A673 (cell line): ENCODE results near the gene SYTL4. TPM values are rescaled to one million over a fixed set of nuclear protein-coding genes. Genes with fewer than 3 reads are reported as not detected.

Source experiments
- BruUV-seq: library from RNA; stranded (reverse); fragments of 400-500 nt; replicated peaks from 2 replicates; lab custom pipeline; 2021; lab: Mats Ljungman, UMichigan
- CTCF ChIA-PET: fragments of 300-600 bp; sonication (Branson Sonifier 250); formaldehyde crosslinking; loops from one replicate; lab custom pipeline; 2022; ENCODE audit warnings: antibody characterized with exemption; lab: Charles Lee
- POLR2A ChIA-PET: fragments of 300-600 bp; sonication (Branson Sonifier 250); formaldehyde crosslinking; loops from one replicate; lab custom pipeline; 2022; ENCODE audit warnings: antibody characterized with exemption; ENCODE audit not compliant: low non-redundant PET; lab: Charles Lee
- DNase-seq: peaks from one replicate; pipeline ENCODE4 v3.0.0-alpha.2; 2015; ENCODE audit warnings: low spot score
- H3K27ac ChIP-seq: fragments of 200-600 bp; sonication (generic); 2 replicates; pipeline ENCODE4 v1.5.1; 2016; ENCODE audit warnings: mixed run types, low read depth, mild to moderate bottlenecking, mixed read lengths, antibody characterized with exemption, low read length; ENCODE audit not compliant: poor library complexity, severe bottlenecking
- H3K27me3 ChIP-seq: fragments of 200-600 bp; sonication (generic); replicated peaks from 2 replicates; pipeline ENCODE4 v1.6.1; 2017; ENCODE audit warnings: mixed run types, low read depth, mild to moderate bottlenecking, mixed read lengths, antibody characterized with exemption, low read length; ENCODE audit not compliant: insufficient read depth, poor library complexity
- H3K36me3 ChIP-seq: fragments of 200-600 bp; sonication (generic); 2 replicates; pipeline ENCODE4 v1.6.1; 2016; ENCODE audit warnings: mixed run types, mild to moderate bottlenecking, mixed read lengths, antibody characterized with exemption, low read length; ENCODE audit not compliant: insufficient read depth, poor library complexity, severe bottlenecking
- H3K4me1 ChIP-seq: fragments of 200-600 bp; sonication (generic); 2 replicates; pipeline ENCODE4 v1.6.1; 2017; ENCODE audit warnings: mixed run types, mild to moderate bottlenecking, mixed read lengths, antibody characterized with exemption, low read length; ENCODE audit not compliant: insufficient read depth, poor library complexity, severe bottlenecking
- H3K4me3 ChIP-seq: fragments of 200-600 bp; sonication (generic); 2 replicates; pipeline ENCODE4 v1.5.1; 2016; ENCODE audit warnings: low read depth, mixed run types, mild to moderate bottlenecking, mixed read lengths, low read length; ENCODE audit not compliant: poor library complexity, severe bottlenecking
- H3K9me3 ChIP-seq: fragments of 200-600 bp; sonication (generic); 2 replicates; pipeline ENCODE4 v1.6.1; 2016; ENCODE audit warnings: mixed run types, low read depth, mild to moderate bottlenecking, mixed read lengths, antibody characterized with exemption, low read length; ENCODE audit not compliant: poor library complexity, severe bottlenecking
- EZH2 ChIP-seq: fragments of 200-600 bp; sonication (generic); IDR thresholded peaks from 2 replicates; pipeline ENCODE4 v1.6.1; 2017; ENCODE audit warnings: borderline replicate concordance, low read depth, mild to moderate bottlenecking, mixed read lengths, antibody characterized with exemption, low read length; ENCODE audit not compliant: poor library complexity, severe bottlenecking
- intact Hi-C: fragments of 100-400 bp; cut with micrococcal nuclease; formaldehyde crosslinking; loops from one replicate; pipeline ENCODE4 v1.10.0; 2022; ENCODE audit not compliant: unreplicated experiment
- total RNA-seq: library from RNA; stranded (reverse); gene quantifications from 2 replicates; pipeline ENCODE4 v1.2.3, GENCODE V29; 2021
- TF ChIP-seq, protein P1 (sequence below): fragments of 300-800, 200-600 bp; sonication (generic); conservative IDR thresholded peaks from 2 replicates; pipeline ENCODE4 v1.5.1; 2017; ENCODE audit warnings: low read depth, mild to moderate bottlenecking, antibody characterized with exemption, low read length, moderate library complexity, mixed read lengths

SYTL4 gene
- total RNA-seq, 1 experiment from 2014 or later, result 2.3 TPM

- ChIA-PET POLR2A (no interaction called here), CTCF (interaction anchor here (1.6 kb wide), 1 partner anchor 95 kb away, joined by 4 read pairs; no protein-coding TSS in a partner anchor)
- no peak for TF ChIP-seq EZH2
- TF ChIP-seq, protein P1, sequence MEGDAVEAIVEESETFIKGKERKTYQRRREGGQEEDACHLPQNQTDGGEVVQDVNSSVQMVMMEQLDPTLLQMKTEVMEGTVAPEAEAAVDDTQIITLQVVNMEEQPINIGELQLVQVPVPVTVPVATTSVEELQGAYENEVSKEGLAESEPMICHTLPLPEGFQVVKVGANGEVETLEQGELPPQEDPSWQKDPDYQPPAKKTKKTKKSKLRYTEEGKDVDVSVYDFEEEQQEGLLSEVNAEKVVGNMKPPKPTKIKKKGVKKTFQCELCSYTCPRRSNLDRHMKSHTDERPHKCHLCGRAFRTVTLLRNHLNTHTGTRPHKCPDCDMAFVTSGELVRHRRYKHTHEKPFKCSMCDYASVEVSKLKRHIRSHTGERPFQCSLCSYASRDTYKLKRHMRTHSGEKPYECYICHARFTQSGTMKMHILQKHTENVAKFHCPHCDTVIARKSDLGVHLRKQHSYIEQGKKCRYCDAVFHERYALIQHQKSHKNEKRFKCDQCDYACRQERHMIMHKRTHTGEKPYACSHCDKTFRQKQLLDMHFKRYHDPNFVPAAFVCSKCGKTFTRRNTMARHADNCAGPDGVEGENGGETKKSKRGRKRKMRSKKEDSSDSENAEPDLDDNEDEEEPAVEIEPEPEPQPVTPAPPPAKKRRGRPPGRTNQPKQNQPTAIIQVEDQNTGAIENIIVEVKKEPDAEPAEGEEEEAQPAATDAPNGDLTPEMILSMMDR, result no peak
- H3K27me3 ChIP-seq, result no peaks in the 10 kb centered on the region
- no TSS peak for BruUV-seq
- no peak for DNase-seq
- intact Hi-C loops, result loop anchor here (5.0 kb wide), 1 partner anchor 614 kb away; no protein-coding TSS in a partner anchor
- no peaks in the 10 kb centered on the region for H3K36me3 ChIP-seq
- no peak overlapping the region for H3K4me3 ChIP-seq
- no peaks in the 10 kb centered on the region for H3K9me3 ChIP-seq
- H3K4me1 ChIP-seq, result no peaks in the 10 kb centered on the region
- H3K27ac ChIP-seq, result no peak overlapping the region
Observed at GRCh38 chrX:100673397-100673953, 58.4 kb downstream of the SYTL4 start.

DNA sequence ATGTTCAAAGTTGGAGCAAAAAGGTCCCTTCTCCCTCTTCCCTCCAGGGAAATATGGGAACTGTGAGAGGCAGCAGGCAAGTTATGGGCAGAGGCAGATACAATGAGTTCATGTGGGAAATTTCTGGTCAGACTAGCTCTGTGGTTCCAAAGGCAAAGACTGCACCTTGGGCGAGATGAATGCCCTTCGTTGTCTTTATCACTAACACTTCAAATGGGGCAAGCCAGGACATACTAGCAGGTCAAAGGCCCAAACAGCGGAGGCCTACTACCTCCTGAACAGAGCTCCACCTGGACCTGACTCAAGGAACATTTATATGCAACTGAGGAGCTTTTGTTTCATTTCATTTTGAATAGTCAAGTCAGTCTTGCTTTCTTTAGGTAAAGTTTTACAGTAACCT is 59.0 kb downstream of the SYTL4 start:
- POLR2A ChIA-PET, result no interaction called here
- DNase-seq, result no peak
- Histone ChIP-seq H3K27me3 (no peaks in the 10 kb centered on the region), H3K4me3 (no peak overlapping the region), H3K36me3 (no peaks in the 10 kb centered on the region), H3K4me1 (no peaks in the 10 kb centered on the region), H3K9me3 (no peaks in the 10 kb centered on the region), H3K27ac (no peak overlapping the region)
- CTCF ChIA-PET, result no interaction called here
- TF ChIP-seq EZH2, result no peak
- TF ChIP-seq, protein P1, result no peak
- intact Hi-C loops, result loop anchor here (5.0 kb wide), 1 partner anchor 614 kb away; no protein-coding TSS in a partner anchor
- no TSS peak for BruUV-seq

GRCh38 chrX:100663642-100664041 is 68.3 kb downstream of the SYTL4 start:
- POLR2A ChIA-PET, result no interaction called here
- CTCF ChIA-PET, result no interaction called here
- BruUV-seq, result no TSS peak
- Histone ChIP-seq H3K9me3 (no peaks in the 10 kb centered on the region), H3K27ac (no peak overlapping the region), H3K4me3 (no peak overlapping the region), H3K36me3 (no peaks in the 10 kb centered on the region), H3K27me3 (no peaks in the 10 kb centered on the region), H3K4me1 (no peaks in the 10 kb centered on the region)
- TF ChIP-seq, protein P1, result no peak
- no peak for TF ChIP-seq EZH2
- intact Hi-C loops, result no loop called here
- DNase-seq, result no peak
